HCEC 1CT (cell line): ENCODE measurements around the gene SPTB.
"Not testable (repeated sequence)": the region's sequence is repeated elsewhere in the genome, so short reads cannot be mapped to it uniquely, and the experiment has no call there.

Experiments used
- DNase-seq: peaks from one replicate; pipeline ENCODE4 v3.0.0-alpha.2; 2017

The SPTB gene

DNA sequence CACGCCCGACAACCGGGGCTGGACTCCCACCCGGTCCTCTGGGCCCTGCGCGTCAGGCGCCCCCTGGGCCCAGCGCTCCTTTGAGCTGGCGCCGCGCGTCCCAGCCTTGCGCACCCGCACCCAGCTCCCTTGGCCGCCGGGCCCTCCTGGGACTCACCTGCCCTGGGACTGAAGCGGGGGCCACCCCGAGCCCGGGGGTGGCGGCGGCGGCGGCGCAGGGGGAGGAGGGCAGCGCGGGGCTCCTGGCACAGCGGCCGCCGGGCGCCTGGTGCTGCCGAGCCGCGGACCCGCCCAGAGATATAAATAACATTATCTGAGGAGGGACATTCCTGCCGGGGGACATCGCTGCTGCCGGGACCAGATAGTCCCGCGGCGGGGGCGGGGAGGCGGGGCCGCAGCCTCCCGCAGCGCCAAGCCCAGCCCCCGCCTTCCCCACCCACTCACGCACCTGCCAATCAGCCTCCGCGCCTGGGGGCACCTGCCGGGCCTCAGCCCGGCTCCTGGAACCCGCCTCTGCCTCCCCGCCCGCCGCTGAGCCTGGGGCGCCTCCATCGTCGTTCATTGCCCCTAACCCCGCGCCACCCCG, at the start of gene SPTB:
Gene SPTB (minus strand): TSS at position 273 of the 586 bp plus-strand sequence. CDS start 56,813 bp downstream, outside the sequence.
- no peak for DNase-seq

DNA sequence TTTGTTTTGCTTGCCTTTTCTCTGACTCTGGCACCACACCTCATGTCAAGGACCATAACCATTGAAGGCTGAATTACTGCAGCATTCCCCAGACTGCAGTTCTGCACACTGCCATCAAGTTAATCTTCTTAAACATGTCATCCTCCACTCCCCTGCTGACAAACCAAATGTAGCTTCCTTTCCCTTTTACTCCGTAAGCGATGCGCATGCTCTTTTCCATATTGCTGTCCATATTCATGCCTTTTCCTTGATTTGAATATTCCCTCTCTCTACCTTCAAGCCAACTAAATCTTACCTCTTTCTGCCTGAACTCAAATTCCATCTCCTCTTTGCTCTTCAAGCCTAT, 49.3 kb upstream of the SPTB start:
- DNase-seq: no peak

- DNase-seq: no peak
These were observed 48.7 kb upstream of the SPTB start for GRCh38 chr14:64928239-64929013.

DNA sequence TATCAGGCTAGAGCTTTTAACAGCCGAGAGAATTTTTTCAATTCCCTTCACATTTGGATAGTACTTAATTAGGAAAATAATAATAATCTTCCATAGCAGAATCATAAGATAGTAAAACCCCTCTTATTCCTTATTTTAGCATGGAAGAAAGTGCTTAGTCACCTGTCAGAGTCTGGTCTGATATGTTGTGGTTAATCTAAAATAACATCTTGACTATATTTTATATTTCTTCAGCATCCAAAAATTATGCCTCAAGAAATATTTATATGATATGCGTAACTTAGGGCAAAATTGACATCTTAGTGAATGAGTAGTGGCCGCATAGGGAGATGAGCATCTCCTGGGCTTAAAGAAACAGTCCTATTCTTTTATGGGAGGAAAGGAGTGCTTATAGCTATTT, 47.3 kb upstream of the SPTB start:
- no peak for DNase-seq

DNA sequence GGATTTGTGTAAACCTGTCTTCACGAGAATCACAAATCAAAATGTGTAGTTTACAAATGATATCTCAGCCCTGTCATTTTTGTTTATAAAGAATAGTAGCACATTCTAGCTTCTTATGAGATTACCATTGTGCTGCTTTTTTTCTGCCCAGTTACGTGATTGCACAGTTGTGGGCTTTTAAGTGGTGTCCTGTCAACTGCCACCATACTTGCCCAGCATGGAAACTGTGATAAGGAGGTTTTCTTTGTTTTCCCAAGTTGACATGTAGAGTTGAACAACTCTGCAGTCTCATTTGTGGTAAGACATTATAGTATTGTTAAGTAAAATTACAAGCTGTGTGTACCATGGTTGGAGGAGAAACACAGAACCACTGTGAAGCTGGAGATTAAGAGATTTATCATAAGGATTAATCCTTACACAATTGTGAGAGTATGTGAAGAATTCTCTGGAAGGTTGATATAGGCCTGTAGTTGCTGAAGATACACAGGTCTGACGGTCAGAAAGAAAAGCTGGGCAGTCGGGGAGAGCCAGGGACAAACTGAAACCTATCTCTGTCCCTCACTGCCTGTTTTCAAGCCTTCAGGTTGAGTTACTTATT, 46.8 kb upstream of the SPTB start:
- no peak for DNase-seq

DNA sequence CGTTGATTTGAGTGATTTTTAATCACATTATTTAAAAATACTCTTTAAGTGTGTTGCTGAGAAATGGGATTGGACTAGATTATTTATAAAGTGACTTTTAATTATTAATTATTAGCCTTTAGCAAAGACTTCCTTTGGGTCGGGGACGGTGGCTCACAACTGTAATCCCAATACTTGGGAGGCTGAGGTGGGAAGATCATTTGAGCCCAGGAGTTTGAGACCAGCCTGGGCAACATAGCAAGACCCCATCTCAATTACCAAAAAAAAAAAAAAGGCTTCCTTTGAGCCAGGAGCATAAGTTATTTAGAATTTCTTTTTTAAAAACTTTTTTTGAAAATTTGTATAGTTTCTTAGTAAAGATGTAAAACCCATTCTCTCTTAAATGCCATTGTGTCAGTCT, 43.3 kb upstream of the SPTB start:
- no peak for DNase-seq

GRCh38 chr14:64920465-64920864, 40.8 kb upstream of the SPTB start:
- DNase-seq: no peak

DNA sequence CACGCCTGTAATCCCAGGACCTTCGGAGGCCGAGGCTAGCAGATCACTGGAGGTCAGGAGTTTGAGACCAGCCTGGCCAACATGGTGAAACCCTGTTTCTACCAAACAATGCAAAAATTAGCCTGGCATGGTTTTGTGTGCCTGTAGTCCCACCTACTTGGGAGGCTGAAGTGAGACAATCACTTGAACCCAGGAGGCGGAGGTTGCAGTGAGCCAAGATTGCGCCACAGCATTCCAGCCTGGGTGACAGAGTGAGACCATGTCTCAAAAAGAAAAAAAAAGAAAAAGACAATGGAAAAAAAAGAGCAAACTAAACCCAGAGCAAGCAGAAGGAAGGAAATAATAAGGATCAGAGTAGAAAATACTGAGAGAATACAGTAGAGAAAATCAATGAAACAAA, 39.9 kb upstream of the SPTB start:
- no peak for DNase-seq

GRCh38 chr14:64919215-64919614, 39.5 kb upstream of the SPTB start:
- DNase-seq: no peak

DNA sequence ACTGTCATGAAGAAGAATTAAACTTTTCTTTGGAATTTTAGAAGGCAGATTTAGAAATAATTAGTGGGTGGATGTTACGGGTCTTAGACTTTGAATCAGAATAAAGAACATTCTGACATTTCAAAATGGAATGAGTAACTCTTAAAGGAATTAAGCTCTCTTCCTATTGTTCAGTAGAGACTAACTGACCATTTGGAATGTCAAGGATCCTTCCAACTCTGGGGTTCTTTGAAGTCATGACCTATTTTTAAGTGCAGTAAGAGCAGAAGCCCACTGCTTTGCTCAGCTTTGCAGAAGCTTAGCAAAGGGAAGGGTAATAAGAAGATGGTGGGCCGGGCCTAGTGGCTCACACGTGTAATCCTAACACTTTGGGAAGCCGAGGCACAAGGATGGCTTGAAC, 38.5 kb upstream of the SPTB start:
- DNase-seq: no peak

- DNase-seq: no peak
These were observed 36.1 kb upstream of the SPTB start for GRCh38 chr14:64915797-64916196.

DNA sequence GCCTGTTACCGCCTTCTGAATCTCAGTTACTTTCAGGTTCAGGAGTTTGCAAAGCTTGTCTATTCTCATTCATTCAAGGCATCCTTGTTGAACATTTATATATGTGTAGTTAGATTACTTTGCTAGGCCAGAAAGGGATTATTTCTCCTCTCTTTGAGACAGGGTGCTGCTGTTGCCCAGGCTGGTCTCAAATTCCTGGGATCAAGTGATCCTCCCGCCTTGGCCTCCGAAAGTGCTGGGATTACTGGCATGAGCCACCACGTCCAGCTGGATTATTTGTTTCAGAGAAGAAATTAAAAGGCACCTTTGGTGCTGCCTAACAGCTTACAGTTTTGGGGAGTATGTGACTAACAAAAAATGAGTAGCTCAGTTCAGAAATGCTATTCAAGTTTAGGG, 35.3 kb upstream of the SPTB start:
- DNase-seq: no peak

- DNase-seq: peak; percentile 96
These were observed 34.7 kb upstream of the SPTB start, which contains the start of gene CHURC1 for GRCh38 chr14:64914237-64915028. TSS of gene CHURC1 (plus strand) at chr14:64914455. CDS start at chr14:64914496, 41 bp downstream.

GRCh38 chr14:64913477-64913876, 33.8 kb upstream of the SPTB start:
- DNase-seq: not testable (repeated sequence)

- no peak for DNase-seq
These were observed 32.6 kb upstream of the SPTB start for GRCh38 chr14:64912261-64912660.

- DNase-seq: peak; percentile 52
These were observed 31.3 kb upstream of the SPTB start for GRCh38 chr14:64910847-64911495.

DNA sequence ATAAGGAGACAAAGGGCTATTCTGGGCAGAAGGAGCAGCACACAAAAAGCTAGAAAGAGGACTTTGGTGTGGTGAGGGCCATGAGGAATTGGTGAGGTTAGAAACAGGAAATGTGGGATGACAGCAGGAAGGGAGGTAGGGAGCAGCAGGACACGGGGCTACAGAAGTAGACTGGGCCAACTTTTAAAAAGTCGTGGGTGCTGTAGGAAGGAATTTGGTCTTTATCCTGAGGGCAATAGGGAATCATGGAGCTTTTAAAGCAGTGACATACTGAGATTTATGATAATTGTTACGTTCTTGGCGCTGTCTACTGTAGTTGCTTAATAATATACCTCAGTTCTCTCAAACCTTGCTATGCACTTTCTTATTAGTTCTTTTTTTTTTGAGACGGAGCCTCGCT, 26.3 kb upstream of the SPTB start:
- DNase-seq: no peak

DNA sequence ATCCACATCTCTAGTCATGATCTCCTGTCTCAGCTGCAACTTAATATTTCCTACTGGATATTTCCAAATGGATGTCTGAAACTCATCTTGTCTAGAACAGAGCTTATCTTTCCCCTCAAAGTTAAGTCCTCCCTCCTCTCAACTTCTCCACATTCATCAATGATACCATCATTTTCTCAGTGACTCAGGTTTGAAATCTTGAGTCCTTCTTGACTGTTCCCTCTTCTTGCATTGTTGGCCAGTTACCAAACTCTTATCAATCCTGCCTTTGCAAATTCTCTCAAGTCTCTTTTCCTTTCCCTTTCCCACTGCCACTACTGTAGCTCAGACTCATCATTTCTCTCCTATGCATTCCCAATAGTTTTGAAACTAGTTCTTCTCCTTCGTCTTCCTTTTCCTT, 20.3 kb upstream of the SPTB start:
- DNase-seq: no peak

- DNase-seq: peak; percentile 47
These were observed 12.2 kb upstream of the SPTB start for GRCh38 chr14:64891839-64892375.

DNA sequence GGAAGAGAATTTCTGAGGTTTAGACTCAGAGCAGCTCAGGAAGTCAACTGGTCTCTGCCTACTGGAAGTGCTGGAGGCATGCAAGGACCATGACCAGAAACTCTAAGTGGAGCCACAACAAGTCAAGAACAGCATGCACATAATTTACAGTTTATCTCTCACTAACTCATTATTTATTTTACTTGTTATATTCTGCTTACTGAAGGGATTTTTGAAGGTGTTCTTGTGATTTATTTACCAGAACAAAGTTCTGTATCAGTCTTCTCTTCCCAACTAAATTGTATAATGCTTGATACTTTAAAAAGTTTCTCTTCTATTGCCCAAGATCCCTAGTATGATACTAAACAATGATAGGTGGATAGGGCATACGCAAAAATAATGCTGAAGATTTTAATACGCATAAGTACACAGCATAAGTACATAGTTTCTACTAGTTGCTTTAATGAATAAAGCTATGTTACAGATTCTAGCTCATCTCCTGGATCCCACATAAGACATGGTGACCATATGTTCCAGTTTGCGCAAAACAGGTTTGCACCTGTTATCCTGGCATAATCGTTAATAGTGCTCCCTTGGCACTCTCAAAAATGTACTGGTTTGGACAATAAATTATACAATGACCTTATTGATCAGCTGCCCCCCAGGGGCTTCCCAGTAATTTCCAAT, 11.6 kb upstream of the SPTB start:
- DNase-seq: no peak

DNA sequence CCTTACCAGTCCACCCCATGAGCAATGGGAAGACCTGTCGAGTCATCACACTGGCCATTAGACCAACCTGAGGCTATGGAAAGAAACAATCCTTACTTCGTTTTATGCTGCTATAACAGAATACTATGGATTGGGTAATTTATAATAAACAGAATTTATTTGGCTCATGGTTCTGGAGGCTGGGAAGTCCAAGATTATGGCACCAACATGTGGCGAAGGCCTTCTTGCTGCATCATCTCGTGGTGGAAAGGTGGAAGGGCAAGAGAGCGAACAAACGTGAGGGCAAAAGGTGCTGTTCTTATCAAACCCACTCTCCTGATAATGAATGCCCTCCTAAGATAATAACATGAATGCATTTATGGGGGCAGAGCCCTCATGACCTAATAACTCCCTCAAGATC, 9.6 kb upstream of the SPTB start:
- no peak for DNase-seq

DNA sequence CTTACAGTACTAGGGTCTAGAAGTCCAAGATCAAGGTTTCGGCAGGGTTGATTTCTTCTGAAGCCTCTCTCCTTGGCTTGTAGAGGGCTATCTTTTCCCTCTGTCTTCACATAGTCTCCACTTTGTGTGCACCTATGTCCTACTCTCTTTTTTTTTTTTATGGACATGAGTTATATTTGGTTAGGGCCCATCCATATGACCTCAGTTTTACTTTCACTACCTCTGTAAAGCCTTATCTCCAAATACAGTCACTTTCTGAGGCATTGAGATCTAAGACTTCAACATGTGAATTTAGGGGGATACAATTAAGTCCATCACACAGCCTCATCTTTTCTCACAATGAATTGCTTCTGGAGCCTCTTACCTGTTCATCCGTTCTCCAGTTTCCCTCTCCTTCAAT, 5.9 kb upstream of the SPTB start:
- DNase-seq: no peak
